ENCODE data around the gene TRPC5OS. TPM values are rescaled to one million over a fixed set of nuclear protein-coding genes. Genes with fewer than 3 reads are reported as not detected.

TRPC5OS gene
- total and polyA plus RNA-seq, 2 of the 8 experiments (the other 6 are each of a cell fraction or from before 2014, with no cell fraction given): not detected

GRCh38 chrX:111876646-111877045, 665 bp downstream of the TRPC5OS start (continued):
- TF ChIP-seq, protein P1, sequence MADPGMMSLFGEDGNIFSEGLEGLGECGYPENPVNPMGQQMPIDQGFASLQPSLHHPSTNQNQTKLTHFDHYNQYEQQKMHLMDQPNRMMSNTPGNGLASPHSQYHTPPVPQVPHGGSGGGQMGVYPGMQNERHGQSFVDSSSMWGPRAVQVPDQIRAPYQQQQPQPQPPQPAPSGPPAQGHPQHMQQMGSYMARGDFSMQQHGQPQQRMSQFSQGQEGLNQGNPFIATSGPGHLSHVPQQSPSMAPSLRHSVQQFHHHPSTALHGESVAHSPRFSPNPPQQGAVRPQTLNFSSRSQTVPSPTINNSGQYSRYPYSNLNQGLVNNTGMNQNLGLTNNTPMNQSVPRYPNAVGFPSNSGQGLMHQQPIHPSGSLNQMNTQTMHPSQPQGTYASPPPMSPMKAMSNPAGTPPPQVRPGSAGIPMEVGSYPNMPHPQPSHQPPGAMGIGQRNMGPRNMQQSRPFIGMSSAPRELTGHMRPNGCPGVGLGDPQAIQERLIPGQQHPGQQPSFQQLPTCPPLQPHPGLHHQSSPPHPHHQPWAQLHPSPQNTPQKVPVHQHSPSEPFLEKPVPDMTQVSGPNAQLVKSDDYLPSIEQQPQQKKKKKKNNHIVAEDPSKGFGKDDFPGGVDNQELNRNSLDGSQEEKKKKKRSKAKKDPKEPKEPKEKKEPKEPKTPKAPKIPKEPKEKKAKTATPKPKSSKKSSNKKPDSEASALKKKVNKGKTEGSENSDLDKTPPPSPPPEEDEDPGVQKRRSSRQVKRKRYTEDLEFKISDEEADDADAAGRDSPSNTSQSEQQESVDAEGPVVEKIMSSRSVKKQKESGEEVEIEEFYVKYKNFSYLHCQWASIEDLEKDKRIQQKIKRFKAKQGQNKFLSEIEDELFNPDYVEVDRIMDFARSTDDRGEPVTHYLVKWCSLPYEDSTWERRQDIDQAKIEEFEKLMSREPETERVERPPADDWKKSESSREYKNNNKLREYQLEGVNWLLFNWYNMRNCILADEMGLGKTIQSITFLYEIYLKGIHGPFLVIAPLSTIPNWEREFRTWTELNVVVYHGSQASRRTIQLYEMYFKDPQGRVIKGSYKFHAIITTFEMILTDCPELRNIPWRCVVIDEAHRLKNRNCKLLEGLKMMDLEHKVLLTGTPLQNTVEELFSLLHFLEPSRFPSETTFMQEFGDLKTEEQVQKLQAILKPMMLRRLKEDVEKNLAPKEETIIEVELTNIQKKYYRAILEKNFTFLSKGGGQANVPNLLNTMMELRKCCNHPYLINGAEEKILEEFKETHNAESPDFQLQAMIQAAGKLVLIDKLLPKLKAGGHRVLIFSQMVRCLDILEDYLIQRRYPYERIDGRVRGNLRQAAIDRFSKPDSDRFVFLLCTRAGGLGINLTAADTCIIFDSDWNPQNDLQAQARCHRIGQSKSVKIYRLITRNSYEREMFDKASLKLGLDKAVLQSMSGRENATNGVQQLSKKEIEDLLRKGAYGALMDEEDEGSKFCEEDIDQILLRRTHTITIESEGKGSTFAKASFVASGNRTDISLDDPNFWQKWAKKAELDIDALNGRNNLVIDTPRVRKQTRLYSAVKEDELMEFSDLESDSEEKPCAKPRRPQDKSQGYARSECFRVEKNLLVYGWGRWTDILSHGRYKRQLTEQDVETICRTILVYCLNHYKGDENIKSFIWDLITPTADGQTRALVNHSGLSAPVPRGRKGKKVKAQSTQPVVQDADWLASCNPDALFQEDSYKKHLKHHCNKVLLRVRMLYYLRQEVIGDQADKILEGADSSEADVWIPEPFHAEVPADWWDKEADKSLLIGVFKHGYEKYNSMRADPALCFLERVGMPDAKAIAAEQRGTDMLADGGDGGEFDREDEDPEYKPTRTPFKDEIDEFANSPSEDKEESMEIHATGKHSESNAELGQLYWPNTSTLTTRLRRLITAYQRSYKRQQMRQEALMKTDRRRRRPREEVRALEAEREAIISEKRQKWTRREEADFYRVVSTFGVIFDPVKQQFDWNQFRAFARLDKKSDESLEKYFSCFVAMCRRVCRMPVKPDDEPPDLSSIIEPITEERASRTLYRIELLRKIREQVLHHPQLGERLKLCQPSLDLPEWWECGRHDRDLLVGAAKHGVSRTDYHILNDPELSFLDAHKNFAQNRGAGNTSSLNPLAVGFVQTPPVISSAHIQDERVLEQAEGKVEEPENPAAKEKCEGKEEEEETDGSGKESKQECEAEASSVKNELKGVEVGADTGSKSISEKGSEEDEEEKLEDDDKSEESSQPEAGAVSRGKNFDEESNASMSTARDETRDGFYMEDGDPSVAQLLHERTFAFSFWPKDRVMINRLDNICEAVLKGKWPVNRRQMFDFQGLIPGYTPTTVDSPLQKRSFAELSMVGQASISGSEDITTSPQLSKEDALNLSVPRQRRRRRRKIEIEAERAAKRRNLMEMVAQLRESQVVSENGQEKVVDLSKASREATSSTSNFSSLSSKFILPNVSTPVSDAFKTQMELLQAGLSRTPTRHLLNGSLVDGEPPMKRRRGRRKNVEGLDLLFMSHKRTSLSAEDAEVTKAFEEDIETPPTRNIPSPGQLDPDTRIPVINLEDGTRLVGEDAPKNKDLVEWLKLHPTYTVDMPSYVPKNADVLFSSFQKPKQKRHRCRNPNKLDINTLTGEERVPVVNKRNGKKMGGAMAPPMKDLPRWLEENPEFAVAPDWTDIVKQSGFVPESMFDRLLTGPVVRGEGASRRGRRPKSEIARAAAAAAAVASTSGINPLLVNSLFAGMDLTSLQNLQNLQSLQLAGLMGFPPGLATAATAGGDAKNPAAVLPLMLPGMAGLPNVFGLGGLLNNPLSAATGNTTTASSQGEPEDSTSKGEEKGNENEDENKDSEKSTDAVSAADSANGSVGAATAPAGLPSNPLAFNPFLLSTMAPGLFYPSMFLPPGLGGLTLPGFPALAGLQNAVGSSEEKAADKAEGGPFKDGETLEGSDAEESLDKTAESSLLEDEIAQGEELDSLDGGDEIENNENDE (IDR thresholded peaks at IDR 0.05; ENCODE audit: insufficient replicate concordance, low read length): no peak
- TF ChIP-seq CTCF (IDR thresholded peaks at IDR 0.05; ENCODE audit: control extremely low read depth in 1 of 3, insufficient read depth in 1 of 3, low read depth in 1 of 3, low read length in 3 of 3): no peak
- TF ChIP-seq BCL11A (IDR thresholded peaks at IDR 0.05; ENCODE audit: low read depth in 2 of 2, low read length in 2 of 2): no peak
- TF ChIP-seq TCF12 (IDR thresholded peaks at IDR 0.05; ENCODE audit: low read depth, low read length): no peak
